OCI-LY7 (cell line): ENCODE results near the gene TEN1. TPM values are rescaled to one million over a fixed set of nuclear protein-coding genes. Genes with fewer than 3 reads are reported as not detected.

Source experiments
- BruUV-seq: library from RNA; stranded (reverse); fragments of 400-500 nt; replicated peaks from 2 replicates; lab custom pipeline; 2021; lab: Mats Ljungman, UMichigan
- CTCF ChIA-PET: fragments of 300-600 bp; sonication (Branson Sonifier 250); formaldehyde crosslinking; loops from one replicate; lab custom pipeline; 2022; ENCODE audit warnings: antibody characterized with exemption; ENCODE audit not compliant: unreplicated experiment; lab: Charles Lee
- POLR2A ChIA-PET: fragments of 300-600 bp; sonication (Branson Sonifier 250); formaldehyde crosslinking; loops from one replicate; lab custom pipeline; 2022; ENCODE audit warnings: antibody characterized with exemption; lab: Charles Lee
- DNase-seq: peaks from one replicate; pipeline ENCODE4 v3.0.0-alpha.2; 2015; ENCODE audit warnings: low spot score
- H2AFZ ChIP-seq: fragments of 200-600 bp; sonication (generic), shearing (Covaris generic); 2 replicates; pipeline ENCODE4 v1.6.1; 2014; ENCODE audit warnings: mild to moderate bottlenecking, antibody characterized with exemption, low read length, moderate library complexity
- H3K27ac ChIP-seq: fragments of 200-600 bp; sonication (generic); 2 replicates; pipeline ENCODE4 v1.5.1; 2014; ENCODE audit warnings: mixed run types, low read depth, mild to moderate bottlenecking, moderate library complexity, low read length, inconsistent platforms; ENCODE audit not compliant: poor library complexity, severe bottlenecking
- H3K36me3 ChIP-seq: fragments of 200-600 bp; sonication (generic); 2 replicates; pipeline ENCODE4 v1.6.1; 2014; ENCODE audit warnings: mild to moderate bottlenecking, antibody characterized with exemption, low read length, moderate library complexity, mixed read lengths; ENCODE audit not compliant: insufficient read depth
- H3K4me1 ChIP-seq: fragments of 200-600 bp; sonication (generic); 2 replicates; pipeline ENCODE4 v1.5.1; 2014; ENCODE audit warnings: mild to moderate bottlenecking, low read length; ENCODE audit not compliant: insufficient read depth, poor library complexity, severe bottlenecking
- H3K4me2 ChIP-seq: fragments of 200-600 bp; sonication (generic); 2 replicates; pipeline ENCODE4 v1.6.1; 2014; ENCODE audit warnings: mild to moderate bottlenecking, low read length
- H3K4me3 ChIP-seq: fragments of 200-600 bp; sonication (generic); 2 replicates; pipeline ENCODE4 v1.5.1; 2014; ENCODE audit warnings: mild to moderate bottlenecking, low read depth, low read length; ENCODE audit not compliant: poor library complexity, severe bottlenecking
- H3K79me2 ChIP-seq: fragments of 200-600 bp; sonication (generic); 2 replicates; pipeline ENCODE4 v1.6.1; 2016; ENCODE audit warnings: low read depth, mild to moderate bottlenecking, low read length, moderate library complexity, mixed read lengths; ENCODE audit not compliant: insufficient read depth
- H3K9me2 ChIP-seq: fragments of 200-600 bp; sonication (generic); 2 replicates; pipeline ENCODE4 v1.6.1; 2016; ENCODE audit warnings: mild to moderate bottlenecking, low read length, mixed read lengths; ENCODE audit not compliant: insufficient read depth
- H3K9me3 ChIP-seq: fragments of 200-600 bp; sonication (generic); 2 replicates; pipeline ENCODE4 v1.6.1; 2014; ENCODE audit warnings: mild to moderate bottlenecking, mixed run types, low read length, mixed read lengths
- H4K20me1 ChIP-seq: fragments of 200-600 bp; sonication (generic); 2 replicates; pipeline ENCODE4 v1.6.1; 2014; ENCODE audit warnings: mild to moderate bottlenecking, antibody characterized with exemption, low read length, moderate library complexity, mixed read lengths; ENCODE audit not compliant: insufficient read depth
- EZH2phosphoT487 ChIP-seq: fragments of 200-600 bp; sonication (generic); IDR thresholded peaks from 2 replicates; pipeline ENCODE4 v1.6.1; 2018; ENCODE audit warnings: low read depth, borderline replicate concordance, mild to moderate bottlenecking, mixed run types, antibody characterized with exemption, low read length, moderate library complexity, mixed read lengths
- intact Hi-C: fragments of 100-400 bp; cut with micrococcal nuclease; formaldehyde crosslinking; loops from one replicate; pipeline ENCODE4 v1.10.0; 2022; ENCODE audit not compliant: unreplicated experiment
- total RNA-seq, 2 experiments: library from RNA; depleted of rRNA in 1 of 2; stranded (reverse); fragments of >200 nt in 1 of 2; shearing (Covaris generic) in 1 of 2; gene quantifications; 2 replicates each; pipeline ENCODE4 v1.2.3, GENCODE V29; 2014 to 2022
- TF ChIP-seq, protein P1 (sequence below): fragments of 200-600 bp; sonication (generic); conservative IDR thresholded peaks from 2 replicates; pipeline ENCODE4 v1.5.1; 2014; ENCODE audit warnings: mild to moderate bottlenecking, antibody characterized with exemption, low read length, moderate library complexity, mixed read lengths

Gene TEN1
- total RNA-seq, 2 experiments from 2014 or later = 17.6 to 18.2 TPM

DNA sequence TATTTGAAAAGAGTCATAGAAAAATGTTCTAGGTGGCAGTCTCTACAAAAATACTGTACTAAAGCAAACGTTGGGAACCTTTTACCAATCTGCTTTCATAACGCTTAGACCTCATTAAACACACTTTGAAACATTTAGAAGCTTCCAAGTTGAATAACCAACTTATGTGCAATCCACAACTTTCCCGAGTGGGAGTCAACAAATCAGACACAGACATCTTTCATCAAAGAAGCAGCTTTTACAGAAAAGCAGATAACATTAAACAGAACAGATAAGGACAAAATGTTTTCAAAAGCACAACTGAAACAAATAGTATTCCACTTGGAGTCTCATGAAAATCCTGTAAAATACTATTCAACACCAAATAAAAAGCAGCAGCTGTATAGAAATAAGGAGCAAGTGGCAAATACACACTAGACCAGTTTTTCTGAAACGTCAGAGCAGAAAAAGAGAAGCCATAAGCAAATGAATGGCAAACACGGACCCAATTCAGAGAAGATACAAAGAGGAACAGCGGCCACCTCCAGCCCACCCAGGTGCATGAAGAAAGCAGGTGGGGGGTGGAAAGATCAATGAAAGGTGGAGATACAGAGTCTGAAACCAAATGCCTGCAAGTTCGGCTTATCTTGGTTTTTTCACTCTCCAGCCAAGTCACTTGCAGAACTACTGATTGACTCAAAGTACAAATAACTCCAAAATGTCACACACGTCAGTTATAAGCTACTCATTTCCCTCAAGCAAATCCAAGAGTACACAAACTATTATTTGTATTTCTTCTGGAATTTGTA, 19.8 kb upstream of the TEN1 start:
- TF ChIP-seq, protein P1, sequence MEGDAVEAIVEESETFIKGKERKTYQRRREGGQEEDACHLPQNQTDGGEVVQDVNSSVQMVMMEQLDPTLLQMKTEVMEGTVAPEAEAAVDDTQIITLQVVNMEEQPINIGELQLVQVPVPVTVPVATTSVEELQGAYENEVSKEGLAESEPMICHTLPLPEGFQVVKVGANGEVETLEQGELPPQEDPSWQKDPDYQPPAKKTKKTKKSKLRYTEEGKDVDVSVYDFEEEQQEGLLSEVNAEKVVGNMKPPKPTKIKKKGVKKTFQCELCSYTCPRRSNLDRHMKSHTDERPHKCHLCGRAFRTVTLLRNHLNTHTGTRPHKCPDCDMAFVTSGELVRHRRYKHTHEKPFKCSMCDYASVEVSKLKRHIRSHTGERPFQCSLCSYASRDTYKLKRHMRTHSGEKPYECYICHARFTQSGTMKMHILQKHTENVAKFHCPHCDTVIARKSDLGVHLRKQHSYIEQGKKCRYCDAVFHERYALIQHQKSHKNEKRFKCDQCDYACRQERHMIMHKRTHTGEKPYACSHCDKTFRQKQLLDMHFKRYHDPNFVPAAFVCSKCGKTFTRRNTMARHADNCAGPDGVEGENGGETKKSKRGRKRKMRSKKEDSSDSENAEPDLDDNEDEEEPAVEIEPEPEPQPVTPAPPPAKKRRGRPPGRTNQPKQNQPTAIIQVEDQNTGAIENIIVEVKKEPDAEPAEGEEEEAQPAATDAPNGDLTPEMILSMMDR = no peak
- TF ChIP-seq EZH2phosphoT487 = no peak
- H3K4me2 ChIP-seq = peak overlapping the region; percentile 27
- no TSS peak for BruUV-seq

DNA sequence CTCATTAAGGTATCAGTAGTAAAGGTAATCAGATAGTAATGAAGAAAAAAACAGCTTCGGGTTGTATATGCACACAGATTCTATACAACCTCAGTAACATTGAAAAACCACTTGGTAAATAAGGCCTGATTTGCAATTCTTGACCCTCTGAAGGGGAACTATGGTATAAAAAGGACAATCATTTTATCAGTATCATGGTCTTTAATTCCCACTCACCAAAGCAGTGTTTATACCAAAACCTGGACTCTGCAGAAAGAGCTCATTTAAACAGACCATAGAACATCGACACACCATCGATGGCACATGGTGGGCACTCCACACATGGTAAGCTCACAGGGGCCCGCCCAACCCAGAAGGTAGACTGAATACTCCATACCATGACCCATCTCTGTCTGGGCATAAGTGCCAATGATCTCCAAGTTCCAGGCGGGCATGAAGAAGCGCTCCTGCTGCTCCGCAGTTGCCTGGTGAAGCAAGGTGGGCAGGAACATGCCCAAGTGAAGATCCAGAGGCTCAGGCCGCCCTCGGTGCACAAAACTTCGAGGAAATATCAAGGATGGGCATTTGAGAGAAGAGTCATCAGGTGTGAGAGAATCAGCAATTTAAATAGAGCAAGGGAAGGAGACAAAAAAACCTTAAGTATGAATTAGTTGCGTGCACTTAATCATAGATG, 19.1 kb upstream of the TEN1 start:
- no peaks in the 10 kb centered on the region for H4K20me1 ChIP-seq
- H2AFZ ChIP-seq = peak overlapping the region; percentile 1; the same call in 1 of the 2 replicates
- peak overlapping the region; percentile 27; the same call in 1 of the 2 replicates for H3K4me2 ChIP-seq
- intact Hi-C loops = no loop called here
- no peak for DNase-seq
- peaks cover 19% of the 10 kb centered on the region for H3K36me3 ChIP-seq
- TF ChIP-seq, protein P1 = no peak
- no peak for TF ChIP-seq EZH2phosphoT487
- H3K9me3 ChIP-seq = no peaks in the 10 kb centered on the region
- H3K4me3 ChIP-seq = no peak overlapping the region
- POLR2A ChIA-PET = interaction anchor here (0.9 to 1.3 kb wide), 3 partner anchors 10 to 43 kb away, joined by 3 to 5 read pairs (median 4); no protein-coding TSS in a partner anchor
- H3K27ac ChIP-seq = no peak overlapping the region
- no peaks in the 10 kb centered on the region for H3K79me2 ChIP-seq
- peaks cover 9% of the 10 kb centered on the region for H3K4me1 ChIP-seq
- H3K9me2 ChIP-seq = no peaks in the 10 kb centered on the region
- CTCF ChIA-PET = no interaction called here
- no TSS peak for BruUV-seq

More for the DNA sequence above, 19.8 kb upstream of the TEN1 start:
- peaks cover 24% of the 10 kb centered on the region for H3K36me3 ChIP-seq
- no peak overlapping the region for H3K27ac ChIP-seq
- POLR2A ChIA-PET = interaction anchor here (0.5 to 1.3 kb wide), 3 partner anchors 11 to 104 kb away, joined by 4 to 6 read pairs (median 5); partner anchors contain the start of gene WBP2
- CTCF ChIA-PET = no interaction called here
- H3K79me2 ChIP-seq = no peaks in the 10 kb centered on the region
- no peaks in the 10 kb centered on the region for H4K20me1 ChIP-seq
- H3K4me3 ChIP-seq = no peak overlapping the region
- no peak for DNase-seq
- no peaks in the 10 kb centered on the region for H3K9me3 ChIP-seq
- H3K9me2 ChIP-seq = no peaks in the 10 kb centered on the region
- intact Hi-C loops = no loop called here
- H3K4me1 ChIP-seq = peaks cover 9% of the 10 kb centered on the region
- H2AFZ ChIP-seq = peak overlapping the region; percentile 1; the same call in 1 of the 2 replicates
